Spinal cord (tissue), 10 donors: ENCODE results near the gene FAR1. TPM values are rescaled to one million over a fixed set of nuclear protein-coding genes. Genes with fewer than 3 reads are reported as not detected.
A peak's percentile ranks its signal among the peaks of the same experiment; 100 is the strongest.

Experiments
- DNase-seq, 6 donors: peaks; one replicate each; pipeline versions ENCODE4 v3.0.0 to v3.0.0-alpha.2; 2013 to 2015; ENCODE audit warnings: low spot score in 6 of 6, low read depth in 4 of 6
- H3K27ac ChIP-seq: one replicate; pipeline ENCODE4 v1.5.1; 2013; ENCODE audit warnings: low read depth, low read length, control low read depth
- H3K27me3 ChIP-seq: one replicate; pipeline ENCODE4 v1.6.1; 2013; ENCODE audit warnings: low read length; ENCODE audit not compliant: control insufficient read depth, insufficient read depth
- H3K36me3 ChIP-seq: one replicate; pipeline ENCODE4 v1.6.1; 2013; ENCODE audit warnings: low read length; ENCODE audit not compliant: control insufficient read depth, insufficient read depth
- H3K4me1 ChIP-seq: one replicate; pipeline ENCODE4 v1.6.1; 2013; ENCODE audit warnings: low read length; ENCODE audit not compliant: control insufficient read depth, insufficient read depth
- H3K4me3 ChIP-seq: one replicate; pipeline ENCODE4 v1.5.1; 2013; ENCODE audit warnings: low read depth, low read length, control low read depth
- H3K9me3 ChIP-seq: one replicate; pipeline ENCODE4 v1.6.1; 2013; ENCODE audit warnings: low read length; ENCODE audit not compliant: control insufficient read depth, insufficient read depth
- WGBS: methylation state at CpG from one replicate; pipeline ENCODE4 v1.1.5; 2013; ENCODE audit warnings: missing lambda C conversion rate; ENCODE audit not compliant: insufficient coverage; 5-methylcytosine and 5-hydroxymethylcytosine counted together
- polyA plus RNA-seq, 2 donors: library from polyadenylated mRNA; unstranded; fragments of 120-200 nt; gene quantifications; one replicate each; pipeline ENCODE4 v1.2.1, GENCODE V29; 2013; ENCODE audit not compliant: insufficient read length in 2 of 2
- total RNA-seq, 2 donors: library from RNA; depleted of rRNA in 1 of 2; stranded (reverse); fragments of 120-200 nt in 1 of 2; fragments of >200 nt in 1 of 2; gene quantifications; one replicate each; pipeline versions ENCODE4 v1.2.3 to v1.2.4, GENCODE V29; 2013 to 2014
- donor health status: healthy.

The FAR1 gene
- total and polyA plus RNA-seq, 4 donors: 55.0 to 160 (median 73.0) TPM

- peak in 4 of 6 donors; percentile 12 to 47 (median 14) for DNase-seq
- Histone ChIP-seq H3K27me3 (no peaks in the 10 kb centered on the region), H3K4me3 (peak overlapping the region; percentile 85), H3K9me3 (no peaks in the 10 kb centered on the region), H3K4me1 (peaks cover 12% of the 10 kb centered on the region), H3K27ac (peak overlapping the region; percentile 75), H3K36me3 (no peaks in the 10 kb centered on the region)
- 0% methylated on average over 33 of the region's 33 CpGs for WGBS
Observed at GRCh38 chr11:13668957-13669521, 571 bp downstream of the FAR1 start.

DNA sequence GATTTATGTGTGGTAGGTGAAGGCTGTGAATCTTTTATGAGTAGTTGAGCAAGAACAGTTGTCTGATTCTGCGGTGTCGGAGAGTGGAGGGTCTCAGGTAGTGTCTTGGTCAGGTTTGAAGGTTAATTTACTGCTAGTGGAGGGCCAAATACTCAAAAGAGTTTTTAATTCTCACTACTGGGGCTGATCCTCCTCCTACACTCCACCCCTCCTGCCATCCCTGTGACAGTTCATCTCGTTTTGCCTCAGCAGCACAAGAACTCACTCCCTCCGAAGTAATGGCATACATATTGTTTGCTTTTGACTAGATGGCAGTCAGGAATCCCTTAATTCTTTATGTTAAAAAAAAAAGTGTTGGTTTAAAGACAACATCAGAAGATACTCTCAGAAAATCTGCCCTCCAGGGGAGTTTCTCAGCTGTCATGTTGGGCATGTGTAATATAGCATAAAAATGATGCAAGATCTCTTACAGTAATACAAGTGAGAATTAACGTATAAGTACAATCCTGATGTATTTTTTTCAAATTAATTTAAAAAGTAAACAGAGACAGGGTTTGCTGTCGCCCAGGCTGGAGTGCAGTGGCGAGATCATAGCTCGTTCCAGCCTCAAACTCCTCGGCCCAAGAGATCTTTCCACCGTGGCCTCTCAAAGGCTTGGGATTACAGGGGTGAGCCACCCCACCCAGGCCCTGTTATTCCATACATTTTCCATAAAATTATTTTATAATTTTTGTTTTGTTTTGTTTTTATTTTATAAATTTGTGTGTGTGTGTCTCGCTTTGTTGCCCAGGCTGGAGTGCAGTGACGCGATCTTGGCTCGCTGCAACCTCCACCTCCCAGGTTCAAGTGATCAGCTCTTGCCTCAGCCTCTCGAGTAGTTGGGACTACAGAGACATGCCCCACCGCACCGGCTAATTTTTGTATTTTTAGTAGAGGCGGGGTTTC lies 1.3 kb downstream of the FAR1 start:
- 100% methylated on average over 1 of the region's 18 CpGs for WGBS
- no peaks in the 10 kb centered on the region for H3K9me3 ChIP-seq
- no peaks in the 10 kb centered on the region for H3K36me3 ChIP-seq
- no peak overlapping the region for H3K27ac ChIP-seq
- peak in 1 of 6 donors; percentile 5 for DNase-seq
- H3K4me1 ChIP-seq: peaks cover 12% of the 10 kb centered on the region
- H3K27me3 ChIP-seq: no peaks in the 10 kb centered on the region
- peak overlapping the region; percentile 85 for H3K4me3 ChIP-seq

DNA sequence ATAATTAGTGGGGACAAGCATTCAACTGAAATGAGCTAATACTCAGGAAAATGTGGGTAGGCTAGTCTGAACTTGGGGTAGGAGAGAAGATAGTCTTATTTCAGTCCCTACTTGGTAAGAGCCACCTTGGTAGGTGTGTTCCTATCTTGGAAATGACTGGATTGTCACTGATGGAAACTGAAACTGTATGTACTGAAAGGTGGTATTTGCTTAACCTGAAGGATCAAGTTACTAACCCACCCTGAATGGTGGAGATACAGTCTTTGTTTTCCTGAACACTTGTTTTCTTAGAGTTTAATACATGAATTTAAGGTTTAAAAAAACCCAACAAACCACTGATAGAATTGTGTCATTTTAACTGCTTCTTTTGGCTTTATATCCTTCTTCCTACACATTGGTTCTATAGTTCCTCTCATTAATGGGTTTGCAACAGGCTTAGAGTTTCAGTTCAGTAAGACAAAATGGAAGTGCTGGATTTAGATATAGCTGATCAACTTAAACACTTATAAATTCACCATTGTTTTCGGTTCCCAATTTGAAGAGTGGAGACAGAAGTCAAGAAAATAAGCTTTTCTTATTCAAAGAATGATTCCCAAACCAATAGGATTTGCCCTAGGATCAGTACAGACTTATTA lies 4.2 kb downstream of the FAR1 start:
- Histone ChIP-seq H3K4me3 (no peak overlapping the region), H3K27ac (no peak overlapping the region)
- no CpG with 5 or more reads among the region's 1 CpG for WGBS

DNA sequence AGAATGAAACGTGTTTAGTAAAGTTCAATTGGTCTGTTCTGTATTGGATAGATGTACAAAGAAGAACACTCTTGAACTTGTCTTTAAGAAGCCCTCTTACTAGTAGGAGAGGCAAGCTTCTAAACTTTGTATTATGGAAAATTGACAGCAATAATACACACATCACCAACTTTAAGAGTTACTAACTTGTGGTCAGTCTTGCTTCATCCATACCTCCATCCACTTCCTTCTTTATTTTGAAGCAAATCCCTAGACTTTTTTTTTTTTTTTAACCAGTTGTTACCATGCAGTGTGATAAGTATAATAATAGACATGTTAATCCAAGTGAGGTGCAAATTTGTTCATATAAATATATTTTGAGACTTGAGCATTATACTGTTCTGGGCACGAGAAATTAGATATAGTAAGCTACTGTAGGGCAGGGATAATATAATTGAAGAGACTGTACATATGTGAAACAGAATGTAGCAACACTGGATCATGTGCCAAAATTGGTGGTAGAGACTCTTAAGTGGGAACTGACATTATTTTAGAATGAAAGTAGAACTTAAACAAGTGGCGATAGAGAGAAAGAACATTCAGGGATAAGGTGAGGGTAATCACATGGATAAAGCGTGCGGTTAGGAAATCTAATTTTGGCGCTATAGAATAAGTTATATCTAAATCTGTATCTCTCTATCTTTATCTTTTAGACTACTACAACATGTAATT lies 6.5 kb downstream of the FAR1 start:
- WGBS: 100% methylated on average over 1 of the region's 6 CpGs
- peaks cover 7% of the 10 kb centered on the region for H3K4me1 ChIP-seq
- no peaks in the 10 kb centered on the region for H3K36me3 ChIP-seq
- no peaks in the 10 kb centered on the region for H3K9me3 ChIP-seq
- no peak overlapping the region for H3K4me3 ChIP-seq
- no peaks in the 10 kb centered on the region for H3K27me3 ChIP-seq
- DNase-seq: no peak
- H3K27ac ChIP-seq: no peak overlapping the region

More for the DNA sequence above, 4.2 kb downstream of the FAR1 start:
- peaks cover 12% of the 10 kb centered on the region for H3K4me1 ChIP-seq
- H3K9me3 ChIP-seq: no peaks in the 10 kb centered on the region
- no peaks in the 10 kb centered on the region for H3K36me3 ChIP-seq
- H3K27me3 ChIP-seq: no peaks in the 10 kb centered on the region
- DNase-seq: no peak

- H3K4me3 ChIP-seq: no peak overlapping the region
- no peaks in the 10 kb centered on the region for H3K9me3 ChIP-seq
- H3K4me1 ChIP-seq: no peaks in the 10 kb centered on the region
- no CpG with 5 or more reads among the region's 1 CpG for WGBS
- H3K36me3 ChIP-seq: no peaks in the 10 kb centered on the region
- no peak for DNase-seq
- no peaks in the 10 kb centered on the region for H3K27me3 ChIP-seq
- H3K27ac ChIP-seq: no peak overlapping the region
Observed at GRCh38 chr11:13676576-13676975, 8.1 kb downstream of the FAR1 start.

DNA sequence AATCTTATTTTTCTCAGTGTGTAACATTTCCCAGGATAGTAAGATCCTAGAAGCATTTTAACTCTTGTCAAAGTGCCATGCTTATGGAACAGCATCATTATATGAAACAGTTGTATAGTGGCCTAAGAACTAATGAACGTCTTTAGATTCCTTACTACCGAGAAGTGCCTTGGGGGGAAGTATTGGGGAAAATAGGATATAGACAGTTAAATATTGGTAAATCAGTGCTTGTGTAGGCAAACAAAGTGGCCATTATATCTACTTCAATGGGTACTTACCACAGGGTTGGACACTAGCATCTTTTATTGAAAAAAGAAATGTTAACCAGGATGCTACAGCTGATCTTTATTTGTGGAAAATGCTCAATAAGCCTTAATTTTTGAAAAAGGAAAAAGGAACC lies 11.3 kb downstream of the FAR1 start:
- no CpG with 5 or more reads among the region's 2 CpGs for WGBS
- Histone ChIP-seq H3K4me3 (no peak overlapping the region), H3K27me3 (no peaks in the 10 kb centered on the region), H3K9me3 (no peaks in the 10 kb centered on the region), H3K36me3 (no peaks in the 10 kb centered on the region), H3K27ac (no peak overlapping the region), H3K4me1 (peaks cover 4% of the 10 kb centered on the region)
- no peak for DNase-seq

DNA sequence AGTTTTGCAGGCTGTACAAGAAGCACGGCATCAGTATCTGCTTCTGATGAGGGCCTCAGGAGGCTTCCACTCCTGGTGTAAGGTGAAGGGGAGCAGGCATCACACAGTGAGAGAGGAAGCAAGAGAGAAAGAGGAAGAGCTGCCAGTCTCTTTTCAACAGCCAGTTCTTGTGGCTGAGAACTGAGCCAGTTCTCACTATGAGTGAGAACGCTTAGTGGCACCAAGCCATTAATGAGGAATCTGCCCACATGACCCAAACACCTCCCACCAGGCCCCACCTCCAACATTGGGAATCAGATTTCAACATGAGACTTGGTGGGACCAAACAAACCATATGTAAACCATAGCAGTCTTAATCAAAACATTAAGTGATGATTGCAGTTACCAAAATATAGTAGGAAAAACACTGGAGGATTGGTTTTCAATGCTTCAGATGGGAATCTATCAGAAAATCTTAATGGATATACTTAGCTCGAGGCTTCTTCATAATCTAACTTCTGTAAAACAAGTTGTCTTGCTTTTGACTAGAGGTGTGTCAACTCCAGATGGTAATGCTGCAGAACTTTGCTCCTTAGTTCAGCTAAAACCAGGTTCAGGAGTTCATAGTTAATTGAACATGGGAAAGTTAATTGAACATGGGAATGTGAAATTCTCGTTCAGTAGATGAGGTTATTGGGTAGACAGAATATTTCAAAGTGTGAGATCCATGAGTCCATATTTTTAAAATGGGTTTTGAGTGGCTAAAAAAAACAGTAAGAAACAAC lies 12.2 kb downstream of the FAR1 start:
- H3K4me3 ChIP-seq: no peak overlapping the region
- 87% methylated on average over 3 of the region's 4 CpGs for WGBS
- H3K27me3 ChIP-seq: no peaks in the 10 kb centered on the region
- H3K36me3 ChIP-seq: no peaks in the 10 kb centered on the region
- H3K9me3 ChIP-seq: no peaks in the 10 kb centered on the region
- H3K27ac ChIP-seq: no peak overlapping the region
- peaks cover 4% of the 10 kb centered on the region for H3K4me1 ChIP-seq
- no peak for DNase-seq

DNA sequence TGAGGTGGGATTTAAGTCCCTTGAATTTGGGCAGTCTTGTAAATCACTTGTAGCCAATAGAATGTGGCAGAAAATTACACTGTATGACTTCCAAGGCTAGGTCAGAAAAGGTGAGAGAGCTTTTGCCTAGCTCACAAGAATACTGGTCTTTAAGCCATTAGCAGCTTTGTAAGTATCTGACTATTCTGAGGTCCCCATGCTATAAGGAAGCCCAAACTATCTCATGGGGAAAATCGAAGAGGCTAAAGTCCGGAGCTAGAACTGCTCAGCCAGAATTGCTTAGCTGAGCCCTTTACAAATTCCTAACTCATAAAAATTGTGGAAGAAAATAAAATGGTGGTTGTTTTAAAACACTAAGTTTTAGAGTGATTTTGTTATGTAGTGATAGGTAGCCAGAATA lies 13.0 kb downstream of the FAR1 start:
- Histone ChIP-seq H3K36me3 (no peaks in the 10 kb centered on the region), H3K27me3 (no peaks in the 10 kb centered on the region), H3K9me3 (no peaks in the 10 kb centered on the region), H3K27ac (no peak overlapping the region), H3K4me1 (peaks cover 4% of the 10 kb centered on the region), H3K4me3 (no peak overlapping the region)
- WGBS: no CpG with 5 or more reads among the region's 2 CpGs
- DNase-seq: no peak

GRCh38 chr11:13682212-13682611 lies 13.7 kb downstream of the FAR1 start:
- no CpG with 5 or more reads among the region's 1 CpG for WGBS

More at GRCh38 chr11:13682212-13682611, 13.7 kb downstream of the FAR1 start:
- Histone ChIP-seq H3K27me3 (no peaks in the 10 kb centered on the region), H3K9me3 (no peaks in the 10 kb centered on the region), H3K4me3 (no peak overlapping the region), H3K27ac (no peak overlapping the region), H3K4me1 (peaks cover 4% of the 10 kb centered on the region), H3K36me3 (no peaks in the 10 kb centered on the region)
- DNase-seq: no peak
